WTC11 (cell line): ENCODE results near the gene MGMT. TPM values are rescaled to one million over a fixed set of nuclear protein-coding genes. Genes with fewer than 3 reads are reported as not detected.
A peak's percentile ranks its signal among the peaks of the same experiment; 100 is the strongest.

Experiments used
- ATAC-seq: fragments of 200-7000 bp; cut with Tn5 transposase; 2 replicates; pipeline ENCODE4 v1.10.0; 2021; ENCODE audit warnings: mild to moderate bottlenecking, moderate library complexity
- CTCF ChIA-PET: fragments of 300-600 bp; sonication (Branson Sonifier 250); formaldehyde crosslinking; loops from one replicate; lab custom pipeline; 2021; ENCODE audit warnings: antibody characterized with exemption; lab: Charles Lee
- POLR2A ChIA-PET: fragments of 350-600 bp; sonication (Branson Sonifier 250); formaldehyde crosslinking; loops from one replicate; lab custom pipeline; 2021; ENCODE audit warnings: antibody characterized with exemption; lab: Charles Lee
- DNase-seq: peaks from one replicate; pipeline ENCODE4 v3.0.0; 2021; ENCODE audit warnings: low spot score
- H3K27ac Mint-ChIP-seq: 2 replicates; pipeline ENCODE4 v1.8.0; 2021; ENCODE audit warnings: mixed read lengths
- H3K27me3 Mint-ChIP-seq: 2 replicates; pipeline ENCODE4 v1.8.0; 2021; ENCODE audit warnings: low read depth, mild to moderate bottlenecking, moderate library complexity, mixed read lengths
- H3K36me3 Mint-ChIP-seq: 2 replicates; pipeline ENCODE4 v1.8.0; 2021; ENCODE audit warnings: mixed read lengths
- H3K4me1 Mint-ChIP-seq: 2 replicates; pipeline ENCODE4 v1.8.0; 2022; ENCODE audit warnings: mixed read lengths
- H3K4me3 Mint-ChIP-seq: 2 replicates; pipeline ENCODE4 v1.8.0; 2021; ENCODE audit warnings: mild to moderate bottlenecking, moderate library complexity, mixed read lengths
- H3K9me3 Mint-ChIP-seq: 2 replicates; pipeline ENCODE4 v1.8.0; 2021; ENCODE audit warnings: mixed read lengths
- AFF4 ChIP-seq: sonication (generic); formaldehyde crosslinking; IDR thresholded peaks from 2 replicates; pipeline ENCODE4 v1.8.1; 2023; ENCODE audit warnings: mild to moderate bottlenecking, missing genetic modification reagents, borderline replicate concordance
- CREM ChIP-seq: sonication (generic); formaldehyde crosslinking; IDR thresholded peaks from 2 replicates; pipeline ENCODE4 v1.8.1; 2022; ENCODE audit warnings: mild to moderate bottlenecking, missing genetic modification reagents, moderate library complexity
- CTCF ChIP-seq: fragments of 200-600 bp; IDR thresholded peaks from 2 replicates; pipeline ENCODE4 v1.8.0; 2022; ENCODE audit warnings: antibody characterized with exemption
- E2F1 ChIP-seq: sonication (generic); formaldehyde crosslinking; IDR thresholded peaks from 2 replicates; pipeline ENCODE4 v1.8.0; 2022; ENCODE audit warnings: mild to moderate bottlenecking, missing genetic modification reagents
- ERG ChIP-seq: fragments of 250-450 bp; sonication (Bioruptor Pico); IDR thresholded peaks from 2 replicates; pipeline ENCODE4 v1.8.0; 2021; ENCODE audit warnings: mild to moderate bottlenecking
- ETV6 ChIP-seq: sonication (generic); formaldehyde crosslinking; IDR thresholded peaks from 2 replicates; pipeline ENCODE4 v1.8.1; 2022; ENCODE audit warnings: mild to moderate bottlenecking, missing genetic modification reagents
- GRHL2 ChIP-seq: fragments of 250-450 bp; sonication (Bioruptor Pico); IDR thresholded peaks from 2 replicates; pipeline ENCODE4 v1.8.0; 2022; ENCODE audit warnings: mild to moderate bottlenecking, moderate library complexity; ENCODE audit not compliant: insufficient replicate concordance, severe bottlenecking
- HMGA2 ChIP-seq: fragments of 250-450 bp; sonication (Bioruptor Pico); IDR thresholded peaks from 2 replicates; pipeline ENCODE4 v1.4.0; 2021; ENCODE audit warnings: mild to moderate bottlenecking, moderate library complexity
- IRF1 ChIP-seq: sonication (generic); formaldehyde crosslinking; IDR thresholded peaks from 2 replicates; pipeline ENCODE4 v1.8.0; 2023; ENCODE audit warnings: missing genetic modification reagents
- NFATC4 ChIP-seq: fragments of 250-450 bp; sonication (Bioruptor Pico); IDR thresholded peaks from 2 replicates; pipeline ENCODE4 v1.9.0; 2021; ENCODE audit warnings: mild to moderate bottlenecking
- PRRX2 ChIP-seq: fragments of 250-450 bp; sonication (Bioruptor Pico); IDR thresholded peaks from 2 replicates; pipeline ENCODE4 v1.8.0; 2021; ENCODE audit warnings: mild to moderate bottlenecking
- RELA ChIP-seq: sonication (generic); formaldehyde crosslinking; IDR thresholded peaks from 2 replicates; pipeline ENCODE4 v1.8.1; 2022; ENCODE audit warnings: missing genetic modification reagents, mild to moderate bottlenecking, borderline replicate concordance
- RORB ChIP-seq: fragments of 250-450 bp; sonication (Bioruptor Pico); IDR thresholded peaks from 2 replicates; pipeline ENCODE4 v1.9.0; 2021; ENCODE audit warnings: mild to moderate bottlenecking
- TCF7 ChIP-seq: sonication (generic); formaldehyde crosslinking; IDR thresholded peaks from 2 replicates; pipeline ENCODE4 v1.8.0; 2022; ENCODE audit warnings: mild to moderate bottlenecking, low read depth, missing genetic modification reagents, moderate library complexity
- TP53 ChIP-seq: sonication (generic); formaldehyde crosslinking; IDR thresholded peaks from 2 replicates; pipeline ENCODE4 v1.8.1; 2023; ENCODE audit warnings: mild to moderate bottlenecking, missing genetic modification reagents
- ZNF138 ChIP-seq: sonication (generic); formaldehyde crosslinking; conservative IDR thresholded peaks from 2 replicates; pipeline ENCODE4 v1.8.1; 2022; ENCODE audit warnings: mild to moderate bottlenecking, moderate library complexity, missing genetic modification reagents
- ZNF263 ChIP-seq: sonication (generic); formaldehyde crosslinking; IDR thresholded peaks from 2 replicates; pipeline ENCODE4 v1.8.1; 2022; ENCODE audit warnings: low read depth, mild to moderate bottlenecking, moderate library complexity, missing genetic modification reagents
- ZNF671 ChIP-seq: fragments of 250-450 bp; sonication (Bioruptor Pico); IDR thresholded peaks from 2 replicates; pipeline ENCODE4 v1.8.0; 2021; ENCODE audit warnings: mild to moderate bottlenecking
- total RNA-seq: library from RNA; stranded (reverse); gene quantifications from 3 replicates; pipeline ENCODE4 v1.2.3, GENCODE V29; 2021

Gene MGMT
- total RNA-seq, 1 experiment from 2014 or later: 11.8 TPM

GRCh38 chr10:129770286-129770685, 303.2 kb downstream of the MGMT start (continued):
- TF ChIP-seq ZNF671 (CRISPR knock-in tag) (no peak), RELA (CRISPR knock-in tag) (no peak)

- ATAC-seq: no peak
- Mint-ChIP-seq H3K27me3 (no peaks in the 10 kb centered on the region), H3K27ac (no peak overlapping the region), H3K4me1 (no peaks in the 10 kb centered on the region), H3K36me3 (no peaks in the 10 kb centered on the region), H3K4me3 (no peak overlapping the region), H3K9me3 (no peaks in the 10 kb centered on the region)
- ChIA-PET POLR2A (no interaction called here), CTCF (interaction anchor here (0.6 to 1.9 kb wide), 5 partner anchors 112 to 213 kb away, joined by 3 to 5 read pairs (median 4); no protein-coding TSS in a partner anchor)
- DNase-seq: peak; percentile 8
- TF ChIP-seq HMGA2: no peak
- no peak for TF ChIP-seq TCF7 (CRISPR knock-in tag)
- TF ChIP-seq PRRX2 (CRISPR knock-in tag): no peak
- no peak for TF ChIP-seq CTCF
- TF ChIP-seq IRF1 (CRISPR knock-in tag): no peak
- TF ChIP-seq NFATC4: no peak
- no peak for TF ChIP-seq CREM (CRISPR knock-in tag)
- no peak for TF ChIP-seq ETV6 (CRISPR knock-in tag)
- TF ChIP-seq AFF4 (CRISPR knock-in tag): no peak
- TF ChIP-seq ERG (CRISPR knock-in tag): no peak
- no peak for TF ChIP-seq ZNF263
- TF ChIP-seq ZNF138 (CRISPR knock-in tag): no peak
- TF ChIP-seq GRHL2 (CRISPR knock-in tag): no peak
- TF ChIP-seq E2F1 (CRISPR knock-in tag): no peak
- no peak for TF ChIP-seq RORB
- no peak for TF ChIP-seq TP53
These were observed 304.0 kb downstream of the MGMT start for GRCh38 chr10:129771024-129771423.
